DND-41 (cell line): ENCODE measurements around the gene TBX2.

Experiments used
- ATAC-seq: fragments of 200-7000 bp; cut with Tn5 transposase; 3 replicates; pipeline ENCODE4 v1.9.1; 2021; ENCODE audit warnings: low read depth; ENCODE audit not compliant: insufficient read depth
- DNase-seq: peaks from one replicate; pipeline ENCODE4 v3.0.0-alpha.2; 2020
- H2AFZ ChIP-seq: 2 replicates; pipeline ENCODE4 v1.6.0; 2012; ENCODE audit warnings: low read depth, low read length
- H3K27ac ChIP-seq: 2 replicates; pipeline ENCODE4 v1.5.1; 2012; ENCODE audit warnings: low read length, inconsistent platforms
- H3K27me3 ChIP-seq: fragments of 200-600 bp; sonication (generic); 2 replicates; pipeline ENCODE4 v1.6.0; 2012; ENCODE audit warnings: low read length, mild to moderate bottlenecking, inconsistent platforms; ENCODE audit not compliant: insufficient read depth, poor library complexity
- H3K36me3 ChIP-seq: 2 replicates; pipeline ENCODE4 v1.5.1; 2012; ENCODE audit warnings: low read length, inconsistent platforms; ENCODE audit not compliant: insufficient read depth
- H3K4me1 ChIP-seq: 2 replicates; pipeline ENCODE4 v1.5.1; 2012; ENCODE audit warnings: mild to moderate bottlenecking, low read length; ENCODE audit not compliant: insufficient read depth
- H3K4me2 ChIP-seq: 2 replicates; pipeline ENCODE4 v1.6.0; 2012; ENCODE audit warnings: mild to moderate bottlenecking, moderate library complexity, low read length, inconsistent platforms; ENCODE audit not compliant: insufficient read depth
- H3K4me3 ChIP-seq, 2 experiments: fragments of 200-600 bp in 1 of 2; shearing (Covaris generic) in 1 of 2; 2 replicates each; pipeline ENCODE4 v1.5.1; 2012 to 2016; ENCODE audit warnings: inconsistent platforms in 2 of 2, low read length in 2 of 2, mild to moderate bottlenecking in 2 of 2, low read depth in 1 of 2, moderate library complexity in 1 of 2
- H3K79me2 ChIP-seq: 2 replicates; pipeline ENCODE4 v1.6.0; 2012; ENCODE audit warnings: low read length, inconsistent platforms; ENCODE audit not compliant: insufficient read depth
- H3K9ac ChIP-seq: 2 replicates; pipeline ENCODE4 v1.6.0; 2012; ENCODE audit warnings: low read depth, mild to moderate bottlenecking, inconsistent platforms, low read length, moderate library complexity
- H3K9me3 ChIP-seq: 2 replicates; pipeline ENCODE4 v1.5.1; 2012; ENCODE audit warnings: low read length, moderate library complexity, mild to moderate bottlenecking, inconsistent platforms; ENCODE audit not compliant: insufficient read depth, severe bottlenecking
- H4K20me1 ChIP-seq: 2 replicates; pipeline ENCODE4 v1.6.0; 2012; ENCODE audit warnings: low read length; ENCODE audit not compliant: insufficient read depth
- CTCF ChIP-seq: IDR thresholded peaks from 2 replicates; pipeline ENCODE4 v1.5.1; 2012; ENCODE audit warnings: borderline replicate concordance, low read length, moderate library complexity, mild to moderate bottlenecking; ENCODE audit not compliant: poor library complexity, severe bottlenecking; ENCODE audit errors: extremely low read depth
- EZH2 ChIP-seq: IDR thresholded peaks from 3 replicates; pipeline ENCODE4 v1.6.1; 2012; ENCODE audit warnings: borderline replicate concordance, low read depth, mild to moderate bottlenecking, moderate library complexity, low read length, inconsistent platforms; ENCODE audit not compliant: severe bottlenecking

The TBX2 gene

GRCh38 chr17:61376931-61377838 lies 22.5 kb upstream of the TBX2 start:
- Histone ChIP-seq H3K4me2 (no peak overlapping the region), H3K27ac (no peak overlapping the region), H3K4me1 (no peaks in the 10 kb centered on the region), H3K79me2 (no peaks in the 10 kb centered on the region), H3K27me3 (no peaks in the 10 kb centered on the region), H2AFZ (no peak overlapping the region), H4K20me1 (0 out of 2 replicates have a peak, but pooled peaks cover 2% of the 10 kb centered on the region), H3K4me3 (no peak overlapping the region), H3K36me3 (no peaks in the 10 kb centered on the region), H3K9ac (no peak overlapping the region), H3K9me3 (no peaks in the 10 kb centered on the region)
- no peak for ATAC-seq
- DNase-seq: no peak
- no peak for TF ChIP-seq CTCF
- TF ChIP-seq EZH2: no peak

GRCh38 chr17:61378658-61379456 lies 20.8 kb upstream of the TBX2 start:
- TF ChIP-seq CTCF: no peak
- TF ChIP-seq EZH2: no peak
- Histone ChIP-seq H3K27me3 (no peaks in the 10 kb centered on the region), H3K9ac (no peak overlapping the region), H4K20me1 (0 out of 2 replicates have a peak, but pooled peaks cover 2% of the 10 kb centered on the region), H3K79me2 (no peaks in the 10 kb centered on the region), H2AFZ (no peak overlapping the region), H3K27ac (no peak overlapping the region), H3K36me3 (no peaks in the 10 kb centered on the region), H3K9me3 (no peaks in the 10 kb centered on the region), H3K4me2 (no peak overlapping the region), H3K4me1 (no peaks in the 10 kb centered on the region), H3K4me3 (no peak overlapping the region)
- DNase-seq (no peak), ATAC-seq (no peak)

- DNase-seq (no peak), ATAC-seq (no peak)
- no peaks in the 10 kb centered on the region for H3K27me3 ChIP-seq
- H3K4me1 ChIP-seq: no peaks in the 10 kb centered on the region
- no peaks in the 10 kb centered on the region for H3K9me3 ChIP-seq
- H3K4me3 ChIP-seq: no peak overlapping the region
- H3K9ac ChIP-seq: no peak overlapping the region
- no peak for TF ChIP-seq EZH2
- TF ChIP-seq CTCF: no peak
- H3K4me2 ChIP-seq: no peak overlapping the region
- no peak overlapping the region for H2AFZ ChIP-seq
- no peaks in the 10 kb centered on the region for H3K79me2 ChIP-seq
- H4K20me1 ChIP-seq: peaks cover 5% of the 10 kb centered on the region; the same call in 1 of the 2 replicates
- no peak overlapping the region for H3K27ac ChIP-seq
- no peaks in the 10 kb centered on the region for H3K36me3 ChIP-seq
These were observed 20.0 kb upstream of the TBX2 start for GRCh38 chr17:61379457-61380216.
